ENCODE data around the gene SNAP25. TPM values are rescaled to one million over a fixed set of nuclear protein-coding genes. Genes with fewer than 3 reads are reported as not detected.

The SNAP25 gene
- total RNA-seq, 1 donor from 2014 or later, result 3.5 TPM

DNA sequence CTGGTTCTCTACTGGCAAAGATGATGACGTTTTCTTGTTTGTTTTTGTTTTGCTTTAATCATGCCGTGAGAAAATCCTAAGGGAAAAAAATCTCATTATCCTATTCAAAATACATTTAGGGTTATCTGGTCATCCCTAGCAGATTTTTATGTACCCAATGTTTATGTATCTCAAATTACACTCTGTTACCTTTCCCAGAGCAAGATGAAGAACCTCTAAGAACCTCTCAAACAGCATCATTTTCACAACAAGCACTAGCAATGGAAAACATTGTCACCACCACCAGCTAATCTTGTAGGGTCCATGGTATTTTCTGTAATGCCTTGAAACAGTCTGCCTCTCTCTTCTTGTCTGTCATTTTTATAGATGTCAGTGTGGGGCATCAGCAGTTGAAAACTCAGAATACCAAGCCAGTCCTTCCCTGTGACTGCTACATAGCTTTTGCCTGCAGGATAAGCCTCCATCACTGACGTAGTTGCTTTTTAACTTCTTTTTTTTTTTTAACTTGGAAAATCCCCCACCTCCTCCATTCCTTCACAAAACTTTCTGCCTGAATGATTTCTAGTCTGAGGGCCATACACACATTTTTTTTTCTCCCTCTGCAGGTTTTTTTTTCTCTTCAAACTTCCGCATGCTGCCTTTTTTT is 2.4 kb upstream of the SNAP25 start:
- no peak for DNase-seq

DNA sequence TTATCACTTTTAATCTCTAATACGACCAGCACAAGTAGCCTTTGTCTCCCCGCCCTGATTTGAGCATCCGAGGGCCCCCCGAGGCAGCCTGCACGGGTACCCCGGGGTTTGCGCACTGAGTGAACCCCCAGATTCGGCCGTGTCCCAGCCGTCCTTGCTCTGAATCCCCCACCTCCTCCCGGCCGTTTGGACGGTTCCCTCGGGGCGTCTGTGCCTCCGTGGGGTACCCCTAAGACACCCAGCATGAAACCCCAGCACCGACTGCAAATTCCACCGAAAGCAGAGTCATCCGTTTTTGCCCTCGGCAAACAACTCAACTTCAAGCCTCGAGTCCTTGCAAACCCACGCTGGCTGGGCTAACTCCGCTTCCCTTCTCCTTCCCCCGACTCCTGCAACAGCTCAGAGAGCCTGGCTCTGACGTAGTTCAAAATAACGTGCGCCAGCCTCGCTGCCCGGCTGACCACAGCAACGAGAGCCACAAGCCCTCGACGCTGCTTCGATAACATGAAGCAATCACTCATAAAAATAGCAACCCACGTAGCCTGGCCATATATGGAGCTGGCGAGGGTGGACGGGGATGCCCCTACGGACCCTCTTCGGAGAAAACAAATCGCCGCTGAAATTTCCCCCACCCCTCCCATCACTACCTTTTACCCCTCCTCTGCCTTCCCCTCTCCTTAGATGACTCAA is 764 bp upstream of the SNAP25 start:
- DNase-seq, result no peak

DNA sequence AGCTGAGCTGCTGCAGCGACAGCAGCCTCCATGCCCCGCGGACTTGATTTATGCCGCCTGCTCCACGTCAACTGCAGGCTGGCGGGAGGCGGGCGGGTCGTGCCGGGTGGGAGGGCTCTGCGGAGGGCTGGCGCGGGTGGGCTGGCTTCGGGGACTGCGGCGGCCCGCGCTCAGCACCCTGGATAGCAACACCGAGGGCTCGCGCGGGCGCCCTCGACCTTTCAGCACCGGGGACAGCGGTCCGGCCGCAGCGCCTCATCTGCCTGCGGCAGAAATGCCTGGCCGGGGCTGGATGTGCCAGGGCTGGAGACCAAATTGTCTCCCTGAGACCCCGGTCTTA is 792 bp downstream of the SNAP25 start:
- DNase-seq, result peak; percentile 62

DNA sequence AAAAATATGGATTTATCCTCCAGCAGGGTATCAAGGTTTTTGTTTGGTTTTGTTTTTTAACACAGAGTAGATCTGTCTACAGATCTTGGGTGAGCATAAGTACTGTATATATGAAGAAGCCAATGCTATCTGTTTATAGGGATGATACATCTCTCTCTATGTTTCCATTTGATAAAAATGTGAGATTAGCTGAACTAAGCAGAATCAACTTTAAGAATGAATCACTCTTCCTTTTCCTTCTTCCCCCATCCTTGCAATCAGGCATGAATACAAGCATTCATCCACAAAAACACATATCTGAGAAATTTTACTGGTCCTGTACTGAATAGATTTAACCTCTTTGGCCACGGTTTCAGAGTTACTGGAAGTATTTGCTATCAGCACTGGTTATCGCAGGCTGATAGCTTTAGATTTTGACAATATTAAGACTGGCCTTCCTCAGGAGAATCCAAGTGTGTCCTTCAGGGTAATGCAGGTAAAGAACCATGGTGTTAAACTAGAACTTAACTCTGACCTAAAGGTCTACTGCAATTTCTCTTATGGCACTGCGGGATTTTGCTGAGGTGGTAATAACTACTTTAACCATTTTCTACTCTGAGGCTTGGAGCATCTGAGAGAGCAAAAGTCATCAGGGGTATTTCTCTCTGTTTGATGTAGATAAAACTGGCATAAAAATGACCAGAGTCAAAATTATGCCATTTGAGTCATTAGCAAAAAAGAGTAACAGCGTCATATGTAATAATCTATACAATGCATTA is 1.5 kb downstream of the SNAP25 start:
- no peak for DNase-seq

DNA sequence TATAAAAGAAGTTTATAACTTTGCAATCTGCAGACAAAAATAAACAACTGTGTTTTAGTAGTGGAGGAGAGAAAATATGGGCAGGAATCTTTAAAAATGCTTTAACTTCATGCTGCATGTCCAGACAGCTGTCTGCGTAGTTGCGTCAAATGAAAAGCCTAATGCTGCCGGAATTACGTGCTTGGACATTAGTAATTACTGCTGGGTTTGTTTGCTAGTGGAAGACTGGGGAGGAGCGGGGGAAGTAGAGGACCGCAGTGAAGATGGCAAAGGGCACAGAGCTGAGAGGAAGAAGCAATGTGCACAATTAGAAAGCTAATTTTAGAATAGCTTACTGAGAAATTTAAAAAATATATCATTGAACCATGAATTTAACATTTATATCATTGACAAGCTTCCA is 2.4 kb downstream of the SNAP25 start:
- no peak for DNase-seq

DNA sequence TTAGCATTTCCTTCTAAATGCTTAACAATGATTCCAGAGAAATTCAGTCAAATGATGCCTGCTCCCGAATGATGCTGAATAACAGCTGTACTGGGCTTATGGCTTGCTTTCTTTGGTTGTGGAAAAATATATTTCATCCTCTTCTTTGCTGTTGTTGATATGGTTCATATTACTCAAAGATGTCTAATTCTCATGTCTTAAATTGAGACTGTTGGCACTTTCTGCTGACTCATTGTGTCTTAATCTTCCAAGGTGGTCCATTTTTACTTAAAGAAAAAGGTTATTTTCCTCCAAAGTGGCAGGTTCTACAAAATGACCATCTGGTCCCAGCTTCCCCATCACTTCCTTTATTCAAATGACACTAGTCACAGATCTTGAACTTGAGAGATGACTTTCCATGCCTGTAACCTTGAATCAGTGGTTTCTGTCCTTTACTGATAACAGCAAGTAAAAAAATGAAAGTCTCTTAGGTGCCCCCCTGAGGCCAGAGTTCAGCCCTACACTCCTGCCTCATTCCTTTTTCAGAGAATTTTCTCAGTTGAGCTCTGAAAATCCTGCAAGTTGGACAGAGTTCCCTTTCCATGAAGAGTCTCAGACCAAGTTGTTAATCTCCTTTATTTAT is 6.9 kb downstream of the SNAP25 start:
- no peak for DNase-seq

DNA sequence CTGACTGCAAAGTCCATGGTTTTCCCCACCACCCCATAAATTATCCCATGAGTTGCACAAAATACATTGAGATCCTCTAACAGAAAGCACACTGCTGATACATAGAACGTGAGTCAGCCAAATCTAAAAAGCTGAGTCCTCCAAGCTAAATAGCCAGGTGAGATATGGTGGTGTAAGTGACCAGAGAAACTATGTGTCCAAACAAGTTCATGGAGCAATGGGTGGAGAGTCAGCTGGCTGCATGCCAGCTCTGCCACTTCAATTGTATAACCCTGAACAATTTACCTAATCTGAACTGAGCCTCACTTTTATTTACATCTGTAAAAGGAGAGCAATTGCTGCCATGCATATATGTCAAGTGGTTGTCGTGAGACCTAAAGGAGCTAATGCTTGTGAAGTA is 9.7 kb downstream of the SNAP25 start:
- no peak for DNase-seq

DNA sequence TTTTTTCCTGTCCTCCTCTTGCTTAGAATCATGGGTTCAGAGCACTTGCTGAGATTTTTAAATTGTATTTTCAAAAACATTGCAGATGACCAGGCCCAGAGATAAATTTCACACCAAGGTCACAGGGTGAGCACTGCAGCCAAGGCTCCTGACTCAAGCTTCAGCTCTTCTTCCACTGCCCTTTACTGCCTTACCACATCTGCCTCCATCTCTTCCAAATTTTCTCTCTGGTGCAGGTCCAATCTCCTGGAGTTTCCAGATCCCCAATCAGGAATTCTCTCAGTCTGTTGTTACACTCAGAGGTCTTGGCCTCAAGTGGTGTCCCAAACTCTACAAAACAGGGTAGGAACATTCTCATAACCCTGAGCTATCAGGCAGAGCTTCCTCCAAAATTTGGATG is 12.7 kb downstream of the SNAP25 start:
- no peak for DNase-seq

DNA sequence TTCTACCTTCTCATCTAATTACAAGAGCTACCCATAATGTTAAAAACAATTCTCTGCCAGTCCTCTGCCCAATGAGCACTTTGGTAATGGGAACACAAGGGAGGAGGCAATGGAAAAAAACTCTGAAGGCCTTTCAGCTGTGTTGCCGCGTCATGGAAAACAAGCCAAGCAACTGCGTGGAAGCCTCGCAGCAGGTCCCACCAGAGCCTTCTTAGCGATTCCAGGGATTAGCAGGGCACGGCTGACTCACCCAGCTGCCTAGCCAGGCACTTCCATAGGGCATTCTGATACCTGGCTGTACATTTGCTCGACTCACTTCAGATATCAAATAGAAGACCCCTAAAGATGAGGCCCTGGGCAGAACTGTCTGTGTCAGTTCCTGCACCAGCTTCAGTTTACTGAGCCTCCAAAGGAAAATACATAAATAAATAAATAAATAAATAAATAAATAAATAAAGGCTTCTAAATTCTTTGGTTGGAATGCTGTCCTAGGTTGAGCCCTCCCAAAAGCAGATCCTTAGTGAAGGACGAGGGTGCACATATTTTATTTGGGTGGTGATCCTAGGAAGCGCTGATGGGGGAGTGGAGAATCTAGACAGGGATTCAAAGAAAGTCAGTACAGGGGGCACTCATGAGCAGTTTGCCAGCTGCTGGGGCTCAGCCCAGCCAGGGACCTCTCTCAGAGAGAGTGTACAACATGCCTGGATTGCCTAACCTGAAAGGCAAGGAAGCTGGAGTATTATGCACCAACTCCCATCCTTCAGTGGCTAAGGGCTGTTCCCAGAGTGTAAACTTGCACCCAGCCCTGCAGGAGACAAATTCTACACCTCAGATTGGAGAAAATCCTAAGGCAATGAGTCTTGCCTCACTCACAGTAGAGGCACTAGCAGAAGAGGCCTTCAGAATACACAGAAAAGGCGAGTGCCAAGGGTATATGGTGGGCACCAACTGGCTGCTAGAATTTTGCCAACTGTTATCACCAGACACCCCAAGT is 18.2 kb downstream of the SNAP25 start:
- DNase-seq, result no peak

DNA sequence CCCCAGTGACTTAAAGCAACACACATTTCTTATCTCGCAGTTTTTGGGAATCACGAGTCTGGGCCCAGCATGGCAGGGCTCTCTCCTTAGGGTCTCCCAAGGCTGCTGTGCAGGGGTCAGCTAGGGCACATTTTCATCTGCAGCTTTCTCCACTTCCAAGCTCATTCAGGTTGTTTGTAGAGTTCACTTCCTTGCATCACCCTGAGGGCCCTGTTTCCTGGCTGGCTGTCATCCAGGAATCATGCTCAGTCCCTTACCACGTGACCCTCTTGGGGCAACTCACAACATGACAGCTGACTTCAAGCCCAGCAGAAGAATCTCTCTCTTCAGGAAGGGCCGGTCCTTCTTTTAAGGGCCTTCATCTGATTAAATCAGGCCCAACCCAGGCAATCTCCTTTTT is 21.3 kb downstream of the SNAP25 start:
- DNase-seq, result no peak

DNA sequence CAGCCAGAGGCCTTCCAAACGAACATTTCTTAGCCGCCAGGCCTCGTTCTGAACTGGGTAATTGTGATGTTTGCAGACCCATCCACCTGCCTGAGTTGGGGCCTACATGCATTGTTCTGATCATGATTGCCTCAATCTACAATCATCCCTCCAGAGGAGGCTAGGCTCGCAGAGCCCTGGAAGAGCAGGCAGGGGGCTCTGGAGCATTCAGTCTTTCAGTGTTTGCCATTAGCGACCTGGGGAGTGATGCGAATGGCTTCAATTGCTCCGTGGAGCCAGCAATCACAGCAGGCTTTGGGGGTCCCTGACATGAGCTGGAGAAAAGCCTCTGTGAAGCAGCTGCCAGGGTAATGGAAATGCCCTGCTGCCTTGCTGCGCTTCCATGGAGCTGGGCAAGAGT is 22.0 kb downstream of the SNAP25 start:
- DNase-seq, result no peak

DNA sequence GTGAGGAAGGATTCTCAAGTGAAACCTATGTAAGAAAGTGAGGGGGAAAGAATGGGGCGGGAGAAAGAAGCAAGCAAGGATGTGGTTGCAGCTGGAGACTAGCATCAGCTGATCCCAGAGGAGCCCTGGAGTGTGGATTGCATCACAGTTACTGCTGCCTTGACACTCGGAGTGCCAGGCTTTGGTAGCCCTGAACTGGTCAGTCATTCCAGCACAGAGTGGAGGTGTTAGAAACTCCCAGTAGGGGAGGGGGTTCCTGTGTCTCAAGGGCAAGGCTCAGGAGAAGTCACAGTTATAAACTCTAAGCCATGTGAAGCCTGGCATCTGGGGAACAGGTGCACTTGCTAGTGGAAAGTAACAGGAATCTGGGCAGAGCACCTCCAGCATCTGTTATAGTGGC is 23.5 kb downstream of the SNAP25 start:
- DNase-seq, result no peak

DNA sequence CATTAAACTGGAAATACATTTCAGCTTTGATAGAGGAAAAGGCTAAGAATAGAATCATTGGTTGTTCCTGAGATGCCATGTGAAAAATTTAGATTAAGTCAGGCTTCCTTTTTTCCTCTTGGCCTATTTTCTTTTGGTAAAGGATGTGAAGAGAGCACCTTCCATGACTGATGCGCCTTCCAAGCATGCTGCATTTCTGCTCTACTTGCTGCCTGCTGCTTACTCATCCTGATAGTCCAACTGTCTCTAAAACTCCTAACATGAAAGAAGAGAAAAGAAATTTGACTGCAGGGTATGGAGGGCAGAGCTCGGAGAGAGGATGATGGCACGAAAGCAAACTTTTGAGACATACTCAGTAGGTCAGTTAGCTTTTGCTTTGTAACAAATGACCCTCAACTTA is 28.8 kb downstream of the SNAP25 start:
- no peak for DNase-seq

DNA sequence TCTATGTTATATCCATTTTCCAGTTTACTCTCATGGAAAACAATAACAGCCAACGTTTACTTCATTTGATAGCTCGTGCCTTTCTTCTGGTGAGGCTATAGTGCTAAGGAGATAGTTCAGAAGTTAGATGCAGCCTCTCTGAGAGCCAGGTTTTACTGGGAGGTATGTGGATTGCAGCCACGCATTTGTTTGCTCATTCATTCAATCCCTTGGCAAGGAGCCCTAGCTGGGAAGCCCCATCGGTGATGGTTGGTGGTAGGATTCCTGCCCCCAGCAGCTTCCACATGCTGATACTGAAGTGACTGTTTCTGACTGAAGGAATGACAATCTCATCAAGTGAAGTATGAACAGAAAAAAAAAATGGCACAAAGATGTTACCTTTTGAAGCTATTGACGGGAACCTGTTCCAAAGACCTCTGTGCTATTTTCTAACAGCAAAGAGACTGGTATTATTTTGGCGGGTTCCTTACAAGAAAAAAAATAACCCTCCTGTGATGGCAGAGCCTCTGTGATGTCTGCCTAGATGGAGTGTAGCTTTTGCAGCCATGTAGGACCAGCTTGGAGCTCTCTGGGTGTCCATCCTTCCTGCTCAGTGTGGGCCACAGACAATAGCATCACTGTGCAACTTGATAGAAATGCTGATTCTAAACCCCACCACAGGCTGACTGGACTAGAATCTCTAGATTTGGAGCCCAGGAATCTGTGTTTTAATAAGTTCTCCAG is 30.6 kb downstream of the SNAP25 start:
- DNase-seq, result no peak

DNA sequence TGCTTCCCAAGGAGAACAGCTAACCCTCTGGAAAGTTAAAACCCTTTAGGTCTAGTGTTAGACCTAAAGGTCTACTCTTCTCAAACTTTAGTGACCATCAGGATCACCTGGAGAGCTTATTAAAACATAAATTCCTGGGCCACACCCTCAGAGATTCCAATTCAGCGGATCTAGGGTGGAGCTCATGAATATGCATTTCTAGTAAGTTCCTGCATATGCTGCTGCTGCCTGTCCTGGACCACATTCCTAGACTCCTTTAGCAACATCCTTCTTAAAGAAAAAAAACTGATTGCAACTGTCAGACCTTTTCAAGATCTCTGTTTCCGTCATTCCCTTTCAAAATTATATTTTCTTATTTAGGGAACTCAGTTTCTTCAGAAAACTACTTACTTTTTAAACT is 31.2 kb downstream of the SNAP25 start:
- no peak for DNase-seq

DNA sequence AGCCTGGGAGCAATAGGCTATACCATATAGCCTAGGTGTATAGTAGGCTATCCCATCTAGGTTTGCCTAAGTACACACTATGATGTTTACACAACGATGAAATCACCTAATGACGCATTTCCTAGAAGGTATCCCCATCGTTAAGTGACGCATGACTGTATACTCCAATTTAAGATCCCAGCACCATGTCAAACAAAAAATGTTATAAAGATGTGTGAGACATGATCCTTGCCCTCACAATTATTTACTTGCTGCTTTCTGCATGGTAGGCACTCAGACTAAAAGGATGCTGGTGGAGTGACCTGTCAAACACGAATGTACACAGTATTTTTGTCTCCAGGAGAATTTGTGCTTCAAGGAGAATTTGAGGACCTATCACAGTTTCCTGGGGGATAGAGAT is 32.3 kb downstream of the SNAP25 start:
- no peak for DNase-seq

DNA sequence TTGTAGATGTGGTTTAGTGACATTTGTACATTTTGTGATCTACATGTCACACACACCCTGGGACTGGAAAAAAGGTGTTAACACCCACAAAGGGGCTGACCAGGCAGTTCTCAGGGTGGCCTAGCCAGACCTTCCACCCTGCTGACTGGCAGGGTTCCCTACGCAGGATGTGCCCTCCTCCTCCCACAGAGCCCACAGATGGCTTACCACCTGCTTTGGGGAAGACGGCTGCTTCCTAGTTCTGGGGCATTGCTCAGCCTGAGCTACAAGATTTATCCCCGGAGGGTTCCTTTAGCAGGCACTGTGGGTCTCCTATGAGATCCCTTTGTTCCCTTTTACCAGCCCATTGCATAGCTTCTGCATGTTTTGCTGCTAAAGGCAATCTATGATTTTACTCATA is 35.1 kb downstream of the SNAP25 start:
- no peak for DNase-seq

DNA sequence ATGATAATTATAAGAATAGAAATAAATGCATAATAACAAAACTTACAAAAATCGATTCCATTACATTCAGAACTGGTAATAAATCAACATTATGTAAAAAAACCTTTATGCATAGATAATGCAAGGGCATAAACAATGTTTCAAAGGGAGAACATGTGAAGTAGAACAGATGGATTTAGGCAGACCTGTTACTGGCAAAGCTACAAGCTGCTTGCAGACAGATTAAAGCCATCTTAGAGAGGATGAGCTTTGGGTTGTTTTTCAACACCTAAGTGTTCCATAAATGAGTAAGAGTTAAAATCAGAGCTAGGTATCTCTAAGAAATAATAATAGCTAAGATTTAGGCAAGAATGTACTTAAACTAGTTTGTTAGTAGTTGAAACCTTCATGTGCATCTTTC is 37.2 kb downstream of the SNAP25 start:
- no peak for DNase-seq

DNA sequence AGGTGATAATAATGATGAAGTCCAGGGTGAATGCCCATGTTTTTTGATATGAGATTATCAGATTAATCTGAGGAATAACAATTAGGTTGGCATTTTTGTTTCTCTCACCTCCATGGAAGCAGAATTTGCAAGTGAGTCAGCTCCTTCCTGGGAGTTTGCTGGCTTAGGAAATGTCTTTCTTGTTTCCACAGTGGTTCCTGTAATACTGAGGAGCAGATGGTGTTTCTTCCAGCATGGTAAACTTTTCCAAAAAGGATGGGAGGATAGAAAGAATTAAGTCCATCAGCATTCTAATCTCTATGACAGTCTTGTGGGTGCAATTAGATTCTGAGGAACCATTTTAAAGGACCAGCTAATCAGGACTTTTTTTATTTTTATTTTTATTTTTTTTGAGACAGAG is 40.5 kb downstream of the SNAP25 start:
- DNase-seq, result no peak

DNA sequence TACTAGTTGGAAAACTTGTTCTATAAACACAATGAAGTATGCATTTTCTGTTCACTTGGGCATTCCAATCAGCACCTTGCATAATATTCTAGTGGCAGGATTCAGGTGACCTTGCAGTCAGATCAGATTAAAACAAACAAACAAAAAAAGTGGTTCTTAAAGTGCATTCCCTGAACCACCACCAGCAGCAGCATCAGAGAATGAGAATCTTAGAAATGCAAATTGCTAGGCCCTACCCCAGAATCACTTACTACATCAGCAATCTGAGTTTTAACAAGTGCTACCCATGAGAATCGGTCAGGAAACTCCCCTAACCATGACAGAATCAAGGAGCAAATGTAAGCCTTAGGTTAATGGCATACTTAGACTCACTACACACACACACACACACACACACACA is 41.7 kb downstream of the SNAP25 start:
- no peak for DNase-seq

DNA sequence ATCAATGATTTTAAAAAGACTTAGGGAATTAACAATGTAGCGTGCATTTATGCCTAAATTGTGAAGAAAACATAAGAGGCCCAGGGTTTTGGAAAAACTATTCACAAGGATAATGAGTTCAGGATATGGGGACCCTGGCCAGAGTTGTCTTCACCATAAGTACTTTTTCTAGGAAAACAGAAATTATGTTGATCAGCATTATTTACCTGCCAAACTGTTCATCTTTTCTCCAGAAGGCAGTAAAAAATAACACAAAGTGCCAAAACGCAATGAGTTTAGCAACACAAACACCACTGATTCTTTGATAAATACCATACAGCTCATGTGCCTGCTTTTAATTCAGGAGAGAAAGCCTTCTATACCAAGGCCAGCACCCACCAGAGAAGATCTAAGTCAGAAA is 43.1 kb downstream of the SNAP25 start:
- no peak for DNase-seq

All from skin of body (tissue), 2 donors.